Fibroblast of skin of abdomen (primary cell): ENCODE data around the gene INTS11.
"Not testable (repeated sequence)": the region's sequence is repeated elsewhere in the genome, so short reads cannot be mapped to it uniquely, and the experiment has no call there.

Source experiments
- DNase-seq: peaks from one replicate; pipeline ENCODE4 v3.0.0-alpha.2; 2013

Gene INTS11

DNA sequence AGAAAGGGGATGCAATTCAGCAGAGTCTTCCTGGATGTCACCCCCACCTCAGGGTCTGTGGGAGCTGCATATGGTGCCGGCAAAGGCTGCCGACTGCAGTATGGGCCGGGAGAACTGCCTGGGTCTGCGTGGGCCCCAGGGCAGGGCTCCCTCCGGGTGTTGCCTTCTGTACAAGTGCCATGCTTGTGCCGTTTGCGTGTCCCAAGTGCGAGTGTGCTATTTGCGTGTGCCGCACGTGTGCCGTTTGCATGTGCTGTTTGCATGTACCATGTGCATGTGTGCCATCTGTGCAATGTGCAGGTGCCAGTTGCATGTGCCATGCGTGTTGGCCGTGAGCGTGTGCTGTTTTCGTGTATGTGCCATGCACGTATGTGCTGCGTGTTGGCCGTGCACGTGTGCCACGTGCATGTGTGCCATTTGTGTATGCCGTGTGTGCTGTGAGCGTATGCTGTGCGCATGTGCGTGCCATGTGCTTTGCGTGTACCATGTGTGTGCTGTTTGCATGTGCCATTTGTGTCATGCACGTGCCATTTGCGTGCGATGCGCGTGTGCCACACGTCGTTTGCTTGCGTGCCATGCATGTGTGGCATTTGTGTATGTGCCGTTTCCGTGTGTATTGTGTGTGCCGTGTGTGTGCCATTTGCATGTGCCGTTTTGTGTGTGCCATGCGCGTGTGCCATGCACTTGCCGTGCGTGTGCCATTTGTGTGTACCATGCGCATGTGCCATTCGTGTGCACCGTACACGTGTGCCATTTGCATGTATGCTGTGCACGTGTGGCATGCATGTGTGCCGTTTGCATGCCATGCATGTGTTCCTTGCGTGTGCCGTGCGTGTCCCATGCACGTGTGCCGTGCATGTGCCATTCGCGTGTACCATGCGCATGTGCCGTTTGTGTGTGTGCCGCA, 5.1 kb upstream of the INTS11 start:
- DNase-seq = no peak

DNA sequence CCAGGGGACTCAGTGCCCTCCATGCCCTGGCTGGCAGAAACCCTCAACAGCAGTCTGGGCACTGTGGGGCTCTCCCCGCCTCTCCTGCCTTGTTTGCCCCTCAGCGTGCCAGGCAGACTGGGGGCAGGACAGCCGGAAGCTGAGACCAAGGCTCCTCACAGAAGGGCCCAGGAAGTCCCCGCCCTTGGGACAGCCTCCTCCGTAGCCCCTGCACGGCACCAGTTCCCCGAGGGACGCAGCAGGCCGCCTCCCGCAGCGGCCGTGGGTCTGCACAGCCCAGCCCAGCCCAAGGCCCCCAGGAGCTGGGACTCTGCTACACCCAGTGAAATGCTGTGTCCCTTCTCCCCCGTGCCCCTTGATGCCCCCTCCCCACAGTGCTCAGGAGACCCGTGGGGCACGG, 3.8 kb upstream of the INTS11 start:
- no peak for DNase-seq

DNA sequence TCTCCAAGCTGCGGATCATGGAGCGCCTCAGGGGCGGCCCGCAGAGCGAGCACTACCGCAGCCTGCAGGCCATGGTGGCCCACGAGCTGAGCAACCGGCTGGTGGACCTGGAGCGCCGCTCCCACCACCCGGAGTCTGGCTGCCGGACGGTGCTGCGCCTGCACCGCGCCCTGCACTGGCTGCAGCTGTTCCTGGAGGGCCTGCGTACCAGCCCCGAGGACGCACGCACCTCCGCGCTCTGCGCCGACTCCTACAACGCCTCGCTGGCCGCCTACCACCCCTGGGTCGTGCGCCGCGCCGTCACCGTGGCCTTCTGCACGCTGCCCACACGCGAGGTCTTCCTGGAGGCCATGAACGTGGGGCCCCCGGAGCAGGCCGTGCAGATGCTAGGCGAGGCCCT, 2.8 kb upstream of the INTS11 start:
- DNase-seq = no peak

DNA sequence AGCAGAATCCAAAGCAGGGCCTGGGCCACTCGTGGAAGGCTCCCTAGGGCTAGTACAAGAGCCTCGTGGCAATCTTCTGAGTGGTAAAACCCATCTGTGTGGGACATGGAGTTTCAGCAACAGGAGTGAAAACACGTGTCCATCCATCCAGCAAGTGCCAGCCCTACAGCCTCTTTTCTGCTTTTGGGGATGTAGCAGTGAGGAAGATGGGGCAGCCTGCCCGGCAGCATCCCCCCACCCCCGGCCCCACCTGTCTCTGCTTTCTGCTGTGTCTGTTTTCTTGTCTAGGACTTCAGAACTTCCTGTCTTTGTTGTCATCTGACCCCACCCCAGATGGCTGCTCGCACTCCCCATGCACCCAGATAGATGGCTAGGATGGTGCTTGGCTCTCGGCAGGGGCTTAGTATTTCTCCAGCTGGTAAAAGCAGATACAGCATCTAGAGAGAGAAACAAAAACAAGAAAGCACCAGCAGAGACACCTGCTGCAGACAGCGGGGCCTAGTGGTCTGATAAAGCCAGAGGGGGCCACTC, 1.7 kb upstream of the INTS11 start:
- DNase-seq = no peak

DNA sequence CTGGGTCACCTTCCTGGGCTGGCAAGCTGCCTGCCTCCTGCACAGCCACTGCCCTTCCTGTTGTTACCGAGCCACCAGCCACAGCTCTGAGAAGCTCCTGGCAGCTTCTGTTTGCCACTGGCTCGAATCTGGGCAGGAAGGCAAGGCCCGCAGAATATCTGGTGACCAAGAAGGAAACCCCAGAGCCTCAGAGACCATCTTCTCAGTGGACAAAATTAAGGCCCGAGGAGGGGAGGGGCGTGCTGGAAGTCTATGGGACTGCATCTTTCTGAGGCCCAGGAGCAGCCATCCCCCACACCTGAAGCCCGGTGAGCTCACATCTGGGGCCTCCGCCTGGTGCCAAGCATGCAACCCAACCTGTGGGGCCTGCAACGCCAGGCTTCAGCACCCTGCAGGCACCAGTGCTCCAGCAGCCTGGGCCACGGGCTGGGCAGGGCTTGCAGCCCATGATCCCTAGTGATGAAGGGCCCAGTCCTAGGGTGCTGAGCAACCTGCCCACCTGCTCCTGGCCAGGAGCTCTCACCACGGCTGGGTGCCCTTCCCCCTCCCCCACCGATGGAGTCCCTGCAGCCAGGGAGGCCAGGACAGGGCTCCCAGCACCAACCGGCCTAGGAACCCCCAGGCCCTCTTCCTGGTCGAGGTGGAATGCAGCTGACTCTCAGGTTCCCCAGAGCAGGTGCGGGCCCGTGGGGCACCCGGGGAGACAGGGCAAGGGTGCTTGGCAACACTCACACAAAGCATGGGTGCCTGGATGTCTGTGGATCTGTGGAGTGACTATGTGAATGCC, 1.0 kb upstream of the INTS11 start:
- DNase-seq = no peak

DNA sequence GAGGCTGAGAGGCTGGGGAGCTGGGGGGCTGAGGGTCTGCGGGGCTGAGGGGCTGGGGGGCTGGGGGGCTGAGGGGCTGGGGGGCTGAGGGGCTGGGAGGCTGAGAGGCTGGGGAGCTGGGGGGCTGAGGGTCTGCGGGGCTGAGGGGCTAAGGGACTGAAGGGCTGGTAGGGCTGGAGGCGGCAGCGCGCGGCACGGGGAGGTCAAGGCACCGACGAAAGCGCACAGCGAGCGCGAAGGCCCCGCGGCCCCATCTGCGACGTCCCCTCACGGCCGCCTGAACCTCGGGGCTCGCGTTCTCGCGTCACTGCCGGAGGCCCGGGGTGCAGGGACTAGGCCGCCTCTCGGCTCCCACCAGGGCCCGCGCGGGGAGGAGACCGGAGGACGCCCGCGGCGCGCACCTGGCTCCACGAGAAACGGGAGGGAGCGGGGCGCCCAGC, 356 bp downstream of the INTS11 start:
- DNase-seq = no peak

DNA sequence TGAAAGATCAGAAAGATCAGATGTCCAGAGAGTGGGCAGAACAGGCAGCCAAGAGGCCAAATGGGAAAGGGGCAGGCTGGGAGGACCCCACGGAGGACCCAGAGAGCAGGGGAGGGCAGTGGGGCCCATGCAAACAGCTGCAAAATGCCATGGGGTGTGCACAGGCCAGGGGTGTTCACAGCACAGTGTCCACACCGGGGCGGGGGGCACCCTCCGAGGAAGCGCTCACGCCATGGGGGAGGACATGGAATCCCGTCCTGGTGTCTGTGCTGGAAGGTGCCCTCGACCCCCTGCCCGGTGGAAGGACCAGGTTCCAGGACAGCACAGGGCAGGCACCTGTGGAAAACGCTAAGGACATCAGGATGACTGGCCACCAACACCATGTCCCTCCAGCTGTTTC, 1.5 kb downstream of the INTS11 start:
- no peak for DNase-seq

DNA sequence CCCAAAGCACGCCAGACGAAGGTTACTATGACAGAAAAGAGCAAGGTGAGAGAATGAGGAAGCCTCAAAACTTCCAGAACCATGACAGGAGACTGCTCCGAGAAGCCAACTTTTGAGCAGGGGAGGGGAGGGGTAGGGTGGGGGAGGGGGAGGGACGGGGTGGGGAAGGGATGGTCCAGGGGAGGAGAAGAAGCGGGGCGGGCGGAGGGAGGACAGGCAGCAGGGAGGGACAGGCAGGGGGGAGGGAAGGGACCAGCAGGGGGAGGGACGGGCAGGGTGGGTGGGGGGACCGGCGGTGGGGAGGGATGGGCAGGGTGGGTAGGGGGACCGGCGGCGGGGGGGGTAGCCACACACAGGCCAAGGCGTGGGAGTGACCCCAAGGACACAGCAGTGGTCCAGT, 2.0 kb downstream of the INTS11 start:
- DNase-seq = no peak

DNA sequence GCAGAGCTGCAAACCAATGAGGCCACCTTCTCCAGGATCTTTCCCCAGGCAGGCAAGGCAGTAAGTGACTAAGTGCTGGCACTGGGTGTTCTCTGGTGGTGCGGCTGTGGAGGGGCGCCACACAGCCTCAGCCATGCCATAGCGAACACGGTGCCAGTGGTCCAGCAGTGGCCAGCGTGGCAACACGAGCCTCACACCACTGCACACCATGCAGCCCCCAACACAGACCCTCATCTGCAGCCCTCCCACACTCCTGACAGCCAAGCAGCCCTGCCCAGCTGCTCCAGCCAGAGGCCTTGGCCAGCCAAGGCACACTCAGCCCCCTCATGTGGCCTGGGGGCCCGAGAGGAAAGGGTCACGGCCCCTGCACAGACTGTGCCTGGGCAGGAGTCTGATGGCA, 3.0 kb downstream of the INTS11 start:
- no peak for DNase-seq

DNA sequence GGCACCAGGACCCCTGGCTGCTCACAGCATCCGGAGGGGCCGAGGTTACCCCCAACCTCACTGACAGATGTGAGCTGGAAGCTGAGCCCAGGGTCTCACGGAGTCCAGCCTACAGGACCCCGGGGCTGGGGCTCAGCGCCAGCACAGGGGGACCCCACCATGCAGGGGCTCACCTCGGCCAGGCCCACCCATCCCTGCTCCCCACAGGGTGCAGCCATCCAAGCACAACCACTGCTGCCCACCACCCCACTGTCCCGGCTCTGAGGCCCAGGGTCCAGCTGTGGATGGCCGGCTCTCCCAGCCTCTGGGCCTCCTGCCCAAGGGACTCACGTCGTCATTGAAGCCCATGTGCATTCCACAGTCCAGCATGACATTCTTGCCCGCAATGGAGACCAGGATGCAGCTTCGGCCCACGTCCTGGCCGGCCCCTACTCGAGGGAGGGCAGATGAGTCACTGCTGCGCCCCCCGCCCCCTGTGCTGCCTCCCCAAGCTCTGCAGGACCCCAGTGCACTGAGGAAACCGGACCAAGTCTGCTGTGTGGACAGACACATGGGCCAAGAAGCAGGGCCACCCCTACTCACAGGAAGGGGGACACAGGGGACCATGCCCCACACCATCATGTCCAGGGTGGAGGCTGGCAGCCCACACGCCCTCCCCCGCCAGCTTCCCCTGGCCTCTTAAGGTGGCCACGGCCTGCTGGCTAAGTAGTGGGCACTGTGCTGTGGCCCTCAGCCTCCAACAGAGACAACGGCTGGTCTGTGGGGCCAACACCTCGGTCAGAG, 3.6 kb downstream of the INTS11 start:
- no peak for DNase-seq

DNA sequence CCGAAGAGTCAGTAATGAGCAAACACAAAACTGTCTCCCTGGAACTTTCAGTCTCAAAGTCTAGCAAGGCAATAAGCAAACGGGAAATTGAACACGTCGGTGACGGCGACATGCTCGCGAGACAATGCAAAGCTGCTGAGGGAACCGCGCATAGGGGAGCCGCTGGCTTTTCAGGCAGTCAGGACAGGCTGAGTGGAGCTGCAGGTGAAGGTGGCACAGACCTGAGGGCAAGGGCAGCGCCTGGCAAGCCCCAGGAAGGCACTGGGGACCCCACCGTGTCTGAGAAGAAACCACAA, 4.9 kb downstream of the INTS11 start:
- DNase-seq = no peak

DNA sequence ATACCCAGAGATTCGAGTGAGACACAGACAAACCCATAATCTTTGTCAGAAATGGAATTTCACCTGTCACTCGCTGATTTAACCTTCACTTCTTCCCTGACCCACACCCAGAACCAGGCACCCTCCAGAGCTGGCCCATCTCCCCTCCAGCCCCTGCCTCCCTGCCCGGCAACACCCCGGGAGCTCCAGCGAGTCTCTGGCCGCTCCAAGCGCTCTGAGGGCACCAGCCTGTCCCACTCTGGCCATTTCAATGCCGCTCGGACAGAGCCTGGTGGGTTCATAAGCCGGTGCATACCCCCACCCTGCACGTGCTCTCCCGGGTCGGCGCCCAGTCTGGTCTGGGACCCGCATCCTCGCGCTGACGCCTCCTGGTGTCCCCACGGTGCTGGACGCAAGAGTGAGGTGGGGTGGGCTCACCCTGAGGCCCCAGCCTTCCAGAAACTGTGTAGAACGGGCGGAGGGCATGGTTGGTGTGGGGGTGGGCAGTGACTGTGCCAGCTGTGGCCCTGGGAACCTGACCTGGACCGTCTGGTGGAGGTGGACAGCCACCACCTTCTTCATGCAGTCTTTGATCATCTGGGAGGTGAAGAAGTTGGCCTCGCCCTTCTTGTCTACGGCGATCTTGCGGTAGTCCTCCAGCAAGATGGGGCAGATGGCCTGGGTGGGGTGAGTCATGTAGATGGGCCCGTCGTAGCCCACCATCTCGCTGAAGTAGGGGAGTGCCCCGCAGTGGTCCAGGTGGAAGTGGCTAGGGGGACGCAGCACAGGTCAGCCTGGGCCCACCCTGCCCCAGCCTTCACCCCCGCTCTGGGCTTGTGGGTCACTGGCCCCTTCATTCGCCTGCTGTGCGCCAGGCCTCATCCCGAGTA, 5.4 kb downstream of the INTS11 start:
- no peak for DNase-seq

DNA sequence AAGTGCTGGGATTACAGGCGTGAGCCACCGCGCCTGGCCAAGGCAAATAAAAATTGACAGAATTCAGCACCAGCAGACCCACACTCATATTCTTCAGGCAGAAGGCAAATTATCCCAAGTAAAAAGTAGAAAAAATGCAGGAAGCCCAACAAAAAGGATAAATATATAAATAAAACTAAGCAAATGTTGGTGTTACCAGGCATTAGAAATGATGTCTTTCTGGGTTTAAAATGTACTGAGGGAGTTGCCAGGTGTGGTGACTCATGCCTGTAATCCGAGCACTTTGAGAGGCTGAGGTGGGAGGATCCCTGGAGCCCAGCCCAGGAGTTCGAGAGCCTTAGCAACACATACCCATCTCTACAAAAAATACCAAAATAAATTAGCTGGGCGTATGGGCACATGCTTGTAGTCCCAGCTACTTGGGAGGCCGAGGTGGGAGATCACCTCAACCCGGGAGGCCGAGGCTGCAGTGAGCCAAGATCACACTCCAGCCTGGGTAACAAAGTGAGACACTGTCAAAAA, 6.3 kb downstream of the INTS11 start:
- DNase-seq = peak; percentile 91

DNA sequence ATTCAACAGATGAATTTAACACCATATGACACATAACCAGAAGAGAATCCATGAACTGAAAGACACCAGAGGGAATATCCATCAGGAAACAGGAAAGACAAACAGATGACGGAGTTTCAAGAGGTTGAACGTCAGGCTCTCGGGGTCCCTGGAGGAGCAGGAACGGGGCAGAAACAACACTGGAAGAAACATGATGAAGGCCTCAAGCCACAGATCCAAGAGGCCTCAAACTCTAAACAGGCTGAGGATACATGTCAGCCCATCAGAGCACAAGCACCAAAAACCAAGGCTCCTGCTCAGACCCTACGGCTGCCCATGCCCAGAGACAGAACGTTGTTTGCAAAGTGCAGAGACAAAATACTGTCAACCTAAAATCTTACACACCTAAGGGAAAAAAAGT, 7.0 kb downstream of the INTS11 start:
- DNase-seq = no peak

DNA sequence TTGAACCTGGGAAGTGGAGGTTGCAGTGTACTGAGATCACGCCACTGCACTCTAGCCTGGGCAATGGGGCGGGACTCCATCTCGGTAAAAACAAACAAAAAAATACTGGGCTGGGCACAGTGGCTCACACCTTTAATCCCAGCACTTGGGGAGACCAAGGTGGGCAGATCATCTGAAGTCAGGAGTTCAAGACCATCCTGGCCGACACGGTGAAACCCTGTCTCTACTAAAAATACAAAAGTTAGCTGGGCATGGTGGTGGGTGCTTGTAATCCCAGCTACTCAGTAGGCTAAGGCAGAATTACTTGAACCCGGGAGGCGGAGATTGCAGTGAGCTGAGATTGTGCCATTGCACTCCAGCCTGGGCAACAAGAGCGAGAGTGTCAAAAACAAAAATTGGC, 8.3 kb downstream of the INTS11 start:
- DNase-seq = not testable (repeated sequence)

DNA sequence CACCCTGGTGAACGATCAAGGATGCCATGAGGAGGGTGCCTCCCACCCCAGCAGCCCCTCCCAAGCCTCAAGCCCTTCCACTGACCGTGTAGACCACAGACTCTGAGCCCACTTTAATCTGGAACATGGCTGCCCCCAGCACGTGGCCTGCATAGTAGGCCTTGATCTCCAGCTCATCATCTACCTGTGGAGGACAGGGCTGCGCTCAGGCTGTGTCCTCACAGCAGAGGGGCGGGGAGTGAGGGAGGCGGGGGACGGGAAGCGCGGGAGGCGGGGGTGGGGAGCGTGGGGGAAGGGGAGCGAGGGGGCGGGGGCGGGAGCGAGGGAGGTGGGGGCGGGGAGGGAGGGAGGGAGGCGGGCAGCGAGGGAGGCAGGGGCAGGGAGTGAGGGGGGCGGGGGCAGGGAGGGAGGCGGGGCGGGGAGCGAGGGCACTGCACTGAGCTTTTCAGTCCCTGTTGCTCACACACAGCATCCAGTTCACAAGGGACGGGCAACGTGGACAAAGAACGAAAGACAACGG, 9.0 kb downstream of the INTS11 start:
- no peak for DNase-seq

DNA sequence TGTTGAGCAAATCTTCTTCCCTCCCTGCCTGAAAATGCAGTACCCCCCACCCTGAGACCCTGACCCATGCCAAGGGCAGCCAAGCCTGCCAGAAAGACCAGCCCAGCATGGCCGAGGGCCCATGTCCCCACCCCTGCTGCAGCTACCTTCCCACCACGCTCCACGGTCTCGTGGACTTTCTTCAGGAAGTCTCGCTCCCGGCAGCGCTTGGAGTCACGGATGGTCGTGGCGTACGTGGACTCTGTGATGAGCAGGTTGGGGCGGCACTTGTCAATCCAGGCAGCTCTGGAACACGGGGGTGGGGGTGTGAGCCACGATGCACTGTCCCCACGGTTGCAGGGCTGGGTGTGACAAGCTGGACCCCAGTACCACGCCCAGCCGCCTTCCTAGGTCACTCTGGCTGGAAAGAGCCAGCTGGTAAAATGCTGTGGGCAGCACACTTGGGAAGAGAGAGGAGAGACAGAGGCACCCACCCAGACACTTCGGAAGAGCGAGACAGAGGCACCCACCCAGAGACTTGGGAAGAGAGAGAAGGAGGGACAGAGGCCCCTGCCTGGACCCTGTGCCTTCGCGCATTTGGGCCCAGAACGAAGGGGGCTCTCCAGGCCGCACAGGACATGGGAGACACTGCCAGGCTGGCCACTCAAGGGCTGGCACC, 9.7 kb downstream of the INTS11 start:
- no peak for DNase-seq

DNA sequence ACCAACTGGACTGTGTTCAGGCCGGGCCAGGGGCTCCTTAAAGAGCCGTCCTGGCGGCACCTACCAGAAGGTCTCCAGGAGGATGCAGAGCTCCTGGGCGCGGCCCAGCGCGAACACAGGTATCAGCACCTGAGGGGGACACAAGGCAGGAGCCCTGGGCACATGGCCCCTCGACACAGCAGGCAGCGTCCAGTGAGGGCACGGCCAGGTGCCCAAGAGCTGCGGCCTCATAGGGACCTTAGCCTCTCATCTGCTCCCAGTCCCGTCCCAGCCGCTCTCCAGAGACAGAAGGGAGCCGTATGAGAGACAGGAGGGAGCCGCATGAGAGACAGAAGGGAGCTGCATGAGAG, 10.2 kb downstream of the INTS11 start:
- DNase-seq = no peak

DNA sequence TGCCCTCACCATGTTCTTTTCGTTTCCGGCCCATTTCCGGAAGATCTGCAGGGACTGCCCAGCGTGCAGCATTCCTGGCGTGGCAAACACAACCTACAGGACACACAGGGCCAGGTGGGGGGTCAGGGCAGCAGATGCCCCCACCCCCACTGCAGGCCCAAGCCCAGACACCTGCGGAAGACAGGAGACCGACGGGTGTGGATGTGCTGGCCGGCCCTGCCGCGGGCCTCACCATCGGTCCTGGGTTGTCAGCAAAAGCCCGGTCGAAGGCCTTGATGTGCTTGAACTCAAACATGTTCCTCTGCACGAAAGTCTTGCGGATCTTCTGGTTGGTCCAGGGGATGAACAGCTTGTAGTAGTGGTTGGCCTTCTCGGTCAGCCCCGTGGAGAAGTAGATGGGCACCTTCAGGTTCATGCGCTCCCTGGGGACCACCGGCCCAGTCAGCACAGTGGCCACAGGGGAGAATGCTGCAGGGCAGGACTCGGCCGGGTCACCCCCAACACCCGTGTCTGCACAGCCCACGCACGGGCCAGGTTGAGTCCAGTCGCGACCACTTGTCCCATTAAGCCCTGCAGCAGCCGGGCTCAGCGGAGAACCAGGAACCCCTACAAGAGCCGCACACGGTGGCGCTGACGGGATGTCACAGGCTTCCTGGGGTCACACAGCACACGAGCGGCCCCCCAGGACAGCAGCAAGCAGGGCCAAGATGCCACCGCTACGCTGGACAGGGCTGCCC, 10.8 kb downstream of the INTS11 start:
- no peak for DNase-seq
